T-cell (primary cell): ENCODE data around the gene DLD. TPM values are rescaled to one million over a fixed set of nuclear protein-coding genes. Genes with fewer than 3 reads are reported as not detected.
"Not testable (repeated sequence)": the region's sequence is repeated elsewhere in the genome, so short reads cannot be mapped to it uniquely, and the experiment has no call there.

ENCODE experiments used
- ATAC-seq, 4 experiments: fragments of 200-7000 bp in 3 of 4; fragments of 150-1000 bp in 1 of 4; cut with Tn5 transposase; replicated peaks in 1 of 4; 1 replicate in 3 of 4; 2 replicates in 1 of 4; pipeline ENCODE4 v1.10.0; 2021; ENCODE audit warnings: moderate library complexity in 3 of 4, mild to moderate bottlenecking in 2 of 4, moderate number of reproducible peaks in 1 of 4
- CTCF ChIA-PET, 2 donors: fragments of 300-600 bp; sonication (Branson Sonifier 250); formaldehyde crosslinking; loops; one replicate each; lab custom pipeline; 2022; ENCODE audit warnings: antibody characterized with exemption in 2 of 2; lab: Charles Lee
- POLR2A ChIA-PET, 2 donors: fragments of 300-600 bp; sonication (Branson Sonifier 250); formaldehyde crosslinking; loops; one replicate each; lab custom pipeline; 2022; ENCODE audit warnings: antibody characterized with exemption in 2 of 2; lab: Charles Lee
- DNase-seq, 35 experiments: peaks; one replicate each; pipeline versions ENCODE4 v3.0.0 to v3.0.0-alpha.2; 2013 to 2023
- H3K27ac ChIP-seq: one replicate; pipeline ENCODE4 v1.5.1; 2013; ENCODE audit warnings: low read length
- H3K27me3 ChIP-seq, 2 experiments: replicated peaks in 1 of 2; 1 replicate in 1 of 2; 2 replicates in 1 of 2; pipeline versions ENCODE4 v1.6.1 to v1.7.0; 2013; ENCODE audit warnings: low read length in 1 of 2, mixed read lengths in 1 of 2; ENCODE audit not compliant: control insufficient read depth in 2 of 2, insufficient read depth in 2 of 2; ENCODE audit errors: extremely low read depth in 1 of 2
- H3K36me3 ChIP-seq, 2 donors: 1 replicate in 1 of 2; 2 replicates in 1 of 2; pipeline versions ENCODE4 v1.6.1 to v1.7.0; 2013; ENCODE audit warnings: low read length in 1 of 2; ENCODE audit not compliant: control insufficient read depth in 2 of 2, insufficient read depth in 1 of 2; ENCODE audit errors: extremely low read depth in 1 of 2
- H3K4me1 ChIP-seq, 2 experiments: 1 replicate in 1 of 2; 2 replicates in 1 of 2; pipeline versions ENCODE4 v1.6.1 to v1.7.0; 2013; ENCODE audit warnings: low read length in 2 of 2, mixed read lengths in 1 of 2; ENCODE audit not compliant: insufficient read depth in 2 of 2, control insufficient read depth in 1 of 2; ENCODE audit errors: extremely low read depth in 1 of 2
- H3K4me3 ChIP-seq, 2 donors: 1 replicate in 1 of 2; 2 replicates in 1 of 2; pipeline versions ENCODE4 v1.5.1 to v1.7.0; 2013; ENCODE audit warnings: mild to moderate bottlenecking in 2 of 2, low read length in 1 of 2, moderate library complexity in 1 of 2; ENCODE audit not compliant: control insufficient read depth in 1 of 2; ENCODE audit errors: extremely low read depth in 1 of 2
- H3K9me3 ChIP-seq: 2 replicates; pipeline ENCODE4 v1.7.0; 2013
- H3K27ac Mint-ChIP-seq, 2 donors: one replicate each; pipeline ENCODE4 v1.8.0; 2020 to 2021; ENCODE audit warnings: mild to moderate bottlenecking in 2 of 2, mixed read lengths in 2 of 2
- H3K27me3 Mint-ChIP-seq, 2 donors: one replicate each; pipeline ENCODE4 v1.8.0; 2021 to 2022; ENCODE audit warnings: mixed read lengths in 2 of 2
- H3K36me3 Mint-ChIP-seq: one replicate; pipeline ENCODE4 v1.8.0; 2021; ENCODE audit warnings: mixed read lengths
- H3K4me1 Mint-ChIP-seq, 3 donors: one replicate each; pipeline ENCODE4 v1.8.0; 2020 to 2022; ENCODE audit warnings: mixed read lengths in 3 of 3, mild to moderate bottlenecking in 1 of 3
- H3K4me3 Mint-ChIP-seq, 3 donors: one replicate each; pipeline ENCODE4 v1.8.0; 2020 to 2022; ENCODE audit warnings: mild to moderate bottlenecking in 3 of 3, mixed read lengths in 3 of 3, moderate library complexity in 3 of 3
- H3K9me3 Mint-ChIP-seq, 3 donors: one replicate each; pipeline ENCODE4 v1.8.0; 2020 to 2022; ENCODE audit warnings: mixed read lengths in 3 of 3
- WGBS: methylation state at CpG from one replicate; pipeline ENCODE4 v1.1.5; 2013; ENCODE audit warnings: missing lambda C conversion rate; ENCODE audit not compliant: insufficient coverage; 5-methylcytosine and 5-hydroxymethylcytosine counted together
- total RNA-seq, 35 experiments: library from RNA in 6 of 35; stranded (reverse) in 6 of 35; fragments of 120-200 nt in 1 of 35; gene quantifications; one replicate each; pipeline versions ENCODE4 v1.2.1 to v1.2.4 and lab custom pipeline; 2013 to 2026

Gene DLD
- total RNA-seq, 5 donors from 2014 or later (not counting 1 experiment from before 2014, with no cell fraction given), result 32.3 to 63.6 (median 41.9) TPM

DNA sequence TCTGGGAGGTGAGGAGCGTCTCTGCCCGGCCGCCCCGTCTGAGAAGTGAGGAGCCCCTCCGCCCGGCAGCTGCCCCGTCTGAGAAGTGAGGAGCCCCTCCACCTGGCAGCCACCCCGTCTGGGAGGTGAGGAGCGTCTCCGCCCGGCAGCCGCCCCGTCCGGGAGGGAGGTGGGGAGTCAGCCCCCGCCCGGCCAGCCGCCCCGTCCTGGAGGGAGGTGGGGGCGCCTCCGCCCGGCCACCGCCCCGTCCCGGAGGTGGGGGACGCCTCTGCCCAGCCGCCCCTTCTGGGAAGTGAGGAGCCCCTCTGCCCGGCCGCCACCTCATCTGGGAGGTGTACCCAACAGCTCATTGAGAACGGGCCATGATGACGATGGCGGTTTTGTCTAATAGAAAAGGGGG, 42.8 kb upstream of the DLD start:
- H3K9me3 Mint-ChIP-seq, H3K27me3 ChIP-seq, H3K4me3 Mint-ChIP-seq, H3K36me3 Mint-ChIP-seq, H3K4me1 Mint-ChIP-seq, H3K36me3 ChIP-seq, H3K27ac ChIP-seq, DNase-seq, CTCF ChIA-PET, ATAC-seq, H3K27me3 Mint-ChIP-seq, H3K9me3 ChIP-seq, H3K27ac Mint-ChIP-seq, H3K4me3 ChIP-seq, POLR2A ChIA-PET, H3K4me1 ChIP-seq: not testable (repeated sequence)
- 100% methylated on average over 3 of the region's 31 CpGs for WGBS

DNA sequence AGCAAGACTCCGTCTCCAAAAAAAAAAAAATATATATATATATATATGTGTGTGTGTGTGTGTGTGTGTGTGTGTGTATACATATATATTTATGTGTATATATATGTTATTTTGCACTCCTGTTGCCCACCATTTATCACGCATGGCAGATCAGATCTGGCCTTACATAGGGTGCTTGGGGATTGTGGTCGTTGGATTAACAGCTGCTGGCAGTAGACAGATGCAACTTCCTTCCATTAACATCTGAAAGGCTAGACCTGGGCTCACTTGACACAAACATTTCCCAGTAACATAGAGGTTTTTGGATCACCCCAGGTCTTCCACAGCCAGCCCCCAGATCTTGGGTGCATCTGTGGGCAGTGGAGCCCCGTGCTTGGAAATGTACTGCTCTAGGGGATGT, 40.8 kb upstream of the DLD start:
- no peak for ATAC-seq
- H3K36me3 ChIP-seq, result no peaks in the 10 kb centered on the region
- H3K27me3 Mint-ChIP-seq, result no peaks in the 10 kb centered on the region
- no peaks in the 10 kb centered on the region for H3K9me3 Mint-ChIP-seq
- CTCF ChIA-PET, result interaction anchor here in 1 of 2 donors (0.6 kb wide), 1 partner anchor 19 kb away, joined by 3 read pairs; no protein-coding TSS in a partner anchor
- no peaks in the 10 kb centered on the region for H3K27me3 ChIP-seq
- no peaks in the 10 kb centered on the region for H3K9me3 ChIP-seq
- peaks cover 8 to 15% (median 8%) of the 10 kb centered on the region in 3 donors for H3K4me1 Mint-ChIP-seq
- no peak overlapping the region for H3K4me3 ChIP-seq
- no peak overlapping the region for H3K27ac ChIP-seq
- no peak overlapping the region for H3K4me3 Mint-ChIP-seq
- H3K36me3 Mint-ChIP-seq, result no peaks in the 10 kb centered on the region
- POLR2A ChIA-PET, result no interaction called here
- WGBS, result no CpG with 5 or more reads among the region's 4 CpGs
- peaks cover 0 to 1% of the 10 kb centered on the region in 2 experiments for H3K4me1 ChIP-seq
- DNase-seq, result no peak
- no peak overlapping the region for H3K27ac Mint-ChIP-seq

DNA sequence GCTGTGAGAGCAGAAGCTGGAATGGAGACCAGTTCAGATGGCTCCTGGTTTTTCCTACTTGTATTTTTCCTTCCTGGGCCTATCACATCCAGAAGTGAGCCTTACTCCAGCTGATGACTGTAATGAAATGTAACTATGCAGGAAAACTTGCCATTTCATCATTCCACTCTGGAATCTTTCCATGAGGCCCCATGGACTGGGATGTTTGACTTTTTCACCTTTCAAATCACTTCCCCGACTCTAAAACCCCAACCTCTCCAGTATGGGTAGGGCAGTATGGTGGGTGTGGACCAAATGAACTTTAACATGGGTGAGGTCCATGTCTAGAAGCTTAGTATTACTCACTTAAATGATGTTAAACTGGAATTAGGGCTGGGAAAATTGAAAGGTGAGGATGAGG, 40.3 kb upstream of the DLD start:
- Mint-ChIP-seq H3K9me3 (no peaks in the 10 kb centered on the region), H3K27ac (no peak overlapping the region), H3K4me1 (peaks cover 10 to 20% (median 12%) of the 10 kb centered on the region in 3 donors), H3K36me3 (no peaks in the 10 kb centered on the region), H3K4me3 (no peak overlapping the region), H3K27me3 (no peaks in the 10 kb centered on the region)
- Histone ChIP-seq H3K9me3 (no peaks in the 10 kb centered on the region), H3K36me3 (no peaks in the 10 kb centered on the region), H3K27ac (no peak overlapping the region), H3K27me3 (no peaks in the 10 kb centered on the region), H3K4me3 (no peak overlapping the region), H3K4me1 (peaks cover 0 to 6% of the 10 kb centered on the region in 2 experiments)
- ChIA-PET CTCF (interaction anchor here in 1 of 2 donors (0.6 kb wide), 1 partner anchor 18 kb away, joined by 3 read pairs; no protein-coding TSS in a partner anchor), POLR2A (no interaction called here)
- no CpG with 5 or more reads among the region's 1 CpG for WGBS
- ATAC-seq, result no peak
- DNase-seq, result no peak

DNA sequence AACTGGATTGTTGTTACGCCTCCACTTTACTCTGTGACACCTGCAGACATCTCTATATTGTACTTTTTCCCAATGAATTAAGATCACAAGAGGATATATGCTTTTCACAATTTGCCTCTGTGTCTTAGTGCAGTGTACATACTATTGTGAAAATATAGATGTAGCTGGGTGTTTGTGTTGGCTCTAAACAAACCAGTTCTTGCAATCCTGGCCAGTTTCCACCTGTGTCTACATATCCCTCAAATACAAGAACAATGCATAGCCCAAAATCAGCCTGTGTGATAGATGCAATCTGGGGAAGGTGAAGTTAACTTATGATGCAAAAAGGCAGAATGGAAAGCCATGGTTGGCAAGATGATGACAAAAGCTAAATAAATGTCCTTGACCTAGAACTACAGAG, 36.5 kb upstream of the DLD start:
- Mint-ChIP-seq H3K4me1 (peaks cover 44 to 54% (median 48%) of the 10 kb centered on the region in 3 donors), H3K36me3 (no peaks in the 10 kb centered on the region), H3K27ac (peak overlapping the region; percentile 97 to 99), H3K9me3 (no peaks in the 10 kb centered on the region), H3K4me3 (no peak overlapping the region), H3K27me3 (no peaks in the 10 kb centered on the region)
- Histone ChIP-seq H3K9me3 (no peaks in the 10 kb centered on the region), H3K27me3 (no peaks in the 10 kb centered on the region), H3K4me1 (peaks cover 13 to 34% of the 10 kb centered on the region in 2 experiments), H3K27ac (no peak overlapping the region), H3K36me3 (no peaks in the 10 kb centered on the region), H3K4me3 (no peak overlapping the region)
- ChIA-PET POLR2A (no interaction called here), CTCF (interaction anchor here in 1 of 2 donors (0.6 kb wide), 1 partner anchor 42 kb away, joined by 3 read pairs; no protein-coding TSS in a partner anchor)
- no peak for ATAC-seq
- WGBS, result no CpG with 5 or more reads among the region's 1 CpG
- DNase-seq, result no peak

DNA sequence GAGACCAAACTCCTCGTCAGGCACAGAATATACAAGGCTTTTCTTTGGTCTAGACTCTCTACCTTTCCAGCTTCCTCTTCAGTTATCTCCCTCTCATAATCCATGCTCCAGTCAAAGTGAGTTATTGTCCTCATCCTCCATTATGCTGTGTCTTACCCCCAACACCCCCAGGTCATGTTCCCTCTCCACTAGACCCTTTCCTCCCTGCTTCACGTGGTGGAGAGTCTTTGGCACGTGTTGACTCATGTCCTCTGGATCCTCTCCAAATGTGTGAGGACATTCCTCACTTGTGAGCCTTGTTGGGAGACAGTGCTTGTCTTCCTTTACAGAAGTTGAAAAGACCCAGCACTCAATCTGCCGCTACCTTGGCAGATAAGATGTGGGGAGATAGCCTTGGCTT, 36.0 kb upstream of the DLD start:
- H3K27ac Mint-ChIP-seq, result peak overlapping the region; percentile 97 to 99
- ChIA-PET POLR2A (no interaction called here), CTCF (no interaction called here)
- no peaks in the 10 kb centered on the region for H3K9me3 Mint-ChIP-seq
- H3K36me3 ChIP-seq, result no peaks in the 10 kb centered on the region
- H3K4me1 ChIP-seq, result peaks cover 13 to 37% of the 10 kb centered on the region in 2 experiments
- no peak overlapping the region for H3K4me3 Mint-ChIP-seq
- H3K36me3 Mint-ChIP-seq, result no peaks in the 10 kb centered on the region
- no peaks in the 10 kb centered on the region for H3K9me3 ChIP-seq
- no peaks in the 10 kb centered on the region for H3K27me3 ChIP-seq
- peaks cover 46 to 59% (median 53%) of the 10 kb centered on the region in 3 donors for H3K4me1 Mint-ChIP-seq
- H3K4me3 ChIP-seq, result no peak overlapping the region
- no peak for DNase-seq
- WGBS, result 87% methylated on average over 2 of the region's 4 CpGs
- H3K27ac ChIP-seq, result peak overlapping the region; percentile 70
- ATAC-seq, result no peak
- H3K27me3 Mint-ChIP-seq, result no peaks in the 10 kb centered on the region

DNA sequence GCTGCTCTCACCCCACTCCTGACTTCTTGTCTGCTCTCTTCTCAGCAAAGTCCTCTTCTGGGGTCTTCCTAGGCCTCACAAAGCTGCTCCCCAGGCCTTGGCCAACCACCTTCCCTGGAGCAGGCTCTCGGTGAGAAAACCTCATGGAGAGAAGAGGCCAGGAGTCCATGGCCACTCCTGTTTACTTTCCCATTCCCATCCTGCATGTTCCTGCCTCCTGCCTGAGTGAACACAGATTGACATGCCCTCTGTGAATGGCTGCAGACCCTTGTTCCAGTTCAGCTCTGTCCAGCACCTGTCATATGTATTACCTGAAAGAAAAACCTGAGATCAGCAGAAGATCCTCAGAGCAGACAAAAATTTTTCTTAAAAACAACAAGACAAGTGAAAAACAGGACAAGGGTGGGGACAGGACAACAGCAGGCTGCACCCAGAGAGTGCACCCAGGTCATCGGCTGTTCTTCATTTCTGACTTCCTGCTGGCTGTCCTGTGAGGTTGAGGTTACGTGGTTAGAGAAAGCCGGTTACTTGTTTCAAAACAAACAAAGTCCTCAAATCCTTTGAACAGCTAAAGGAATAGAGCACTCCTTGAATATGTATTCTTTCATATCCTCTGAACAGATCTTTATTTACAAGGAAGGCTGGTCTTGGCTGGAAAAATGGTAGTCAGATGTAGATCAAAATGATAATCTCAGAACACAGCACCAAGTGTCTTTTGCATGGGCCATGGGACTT, 34.0 kb upstream of the DLD start:
- peaks cover 13 to 37% of the 10 kb centered on the region in 2 experiments for H3K4me1 ChIP-seq
- peak in 22 of 35 experiments; percentile 3 to 59 (median 17) for DNase-seq
- ATAC-seq, result peak; percentile 87 to 97 (median 93)
- Mint-ChIP-seq H3K4me3 (peak overlapping the region; percentile 41 to 60 (median 41)), H3K9me3 (no peaks in the 10 kb centered on the region), H3K36me3 (no peaks in the 10 kb centered on the region), H3K27ac (peak overlapping the region; percentile 97 to 99), H3K27me3 (no peaks in the 10 kb centered on the region), H3K4me1 (peaks cover 46 to 73% (median 68%) of the 10 kb centered on the region in 3 donors)
- H3K4me3 ChIP-seq, result peak overlapping the region in 1 of 2 donors; percentile 35
- H3K27ac ChIP-seq, result peak overlapping the region; percentile 70
- H3K9me3 ChIP-seq, result no peaks in the 10 kb centered on the region
- 100% methylated on average over 1 of the region's 4 CpGs for WGBS
- CTCF ChIA-PET, result interaction anchor here (0.6 to 1.5 kb wide), 3 partner anchors 21 to 900 kb away, joined by 3 to 5 read pairs (median 3); no protein-coding TSS in a partner anchor
- H3K36me3 ChIP-seq, result no peaks in the 10 kb centered on the region
- POLR2A ChIA-PET, result interaction anchor here (0.5 to 0.6 kb wide), 2 partner anchors 113 to 381 kb away, joined by 3 to 4 read pairs; no protein-coding TSS in a partner anchor
- no peaks in the 10 kb centered on the region for H3K27me3 ChIP-seq
